SK-N-MC (cell line): ENCODE measurements around the gene CFAP61.

Source experiments
- EZH2 ChIP-seq: fragments of 200-600 bp; sonication (generic); IDR thresholded peaks from one replicate; pipeline ENCODE4 v1.6.1; 2017; ENCODE audit warnings: antibody characterized with exemption
- FOXP2 ChIP-seq: optimal IDR thresholded peaks from 2 replicates; pipeline ENCODE3; 2011; ENCODE audit warnings: mild to moderate bottlenecking, moderate library complexity; ENCODE audit not compliant: insufficient read depth; ENCODE audit errors: extremely low read length, control extremely low read depth
- POLR2AphosphoS5 ChIP-seq: IDR thresholded peaks from 2 replicates; pipeline ENCODE4 v1.6.1; 2012; ENCODE audit warnings: mild to moderate bottlenecking, low read depth, low read length, borderline replicate concordance

DNA sequence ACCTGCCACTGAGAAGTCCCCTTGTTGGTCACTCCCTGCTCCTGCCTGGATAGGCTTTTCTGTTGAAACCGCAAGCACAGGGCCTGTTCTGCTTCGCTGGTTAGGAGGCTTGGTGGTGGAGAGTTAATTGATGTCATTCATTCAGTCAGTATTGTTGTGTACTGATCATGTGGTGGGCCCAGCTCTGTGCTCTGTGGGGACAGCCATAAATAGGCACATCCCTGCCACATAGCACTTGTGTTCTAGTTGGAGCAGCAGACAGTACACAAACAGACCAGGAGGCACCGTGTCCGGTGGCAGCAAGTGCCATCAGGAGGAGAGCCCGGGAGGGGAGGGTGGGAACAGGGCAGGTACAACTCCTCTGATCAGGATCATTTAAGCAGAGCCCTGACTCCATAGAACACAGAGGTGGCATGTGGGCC, 160.4 kb downstream of the CFAP61 start:
- TF ChIP-seq POLR2AphosphoS5 = no peak
- no peak for TF ChIP-seq EZH2
- no peak for TF ChIP-seq FOXP2
